Peyer's patch (tissue), 4 donors: ENCODE measurements around the gene RAB17. TPM values are rescaled to one million over a fixed set of nuclear protein-coding genes. Genes with fewer than 3 reads are reported as not detected.

Source experiments
- DNase-seq, 3 donors: peaks; one replicate each; pipeline ENCODE4 v3.0.0-alpha.2; 2017 to 2019
- H3K27ac ChIP-seq, 4 donors: fragments of 200-600 bp; sonication (generic); one replicate each; pipeline ENCODE4 v1.5.1; 2016 to 2019
- H3K27me3 ChIP-seq, 2 donors: fragments of 200-600 bp; sonication (generic); one replicate each; pipeline ENCODE4 v1.5.1; 2019
- H3K36me3 ChIP-seq, 3 donors: fragments of 200-600 bp; sonication (generic); one replicate each; pipeline ENCODE4 v1.5.1; 2016 to 2019
- H3K4me1 ChIP-seq, 4 donors: fragments of 200-600 bp; sonication (generic); one replicate each; pipeline ENCODE4 v1.5.1; 2016 to 2019
- H3K4me3 ChIP-seq, 4 donors: fragments of 200-600 bp; sonication (generic); 1 replicate in 3 of 4; 2 replicates in 1 of 4; pipeline ENCODE4 v1.5.1; 2016 to 2019; ENCODE audit warnings: mild to moderate bottlenecking in 1 of 4
- H3K9me3 ChIP-seq, 4 donors: fragments of 200-600 bp; sonication (generic); one replicate each; pipeline ENCODE4 v1.5.1; 2016 to 2019; ENCODE audit warnings: mild to moderate bottlenecking in 1 of 4
- CTCF ChIP-seq, 6 experiments: fragments of 450-650 bp in 4 of 6; fragments of 200-600 bp in 2 of 6; sonication (generic) in 1 of 6; IDR thresholded peaks; one replicate each; pipeline ENCODE4 v1.5.1; 2017 to 2019; ENCODE audit warnings: antibody characterized with exemption in 6 of 6, mild to moderate bottlenecking in 3 of 6, moderate library complexity in 1 of 6
- POLR2A ChIP-seq, 2 donors: fragments of 450-650 bp; IDR thresholded peaks; one replicate each; pipeline ENCODE4 v1.5.1; 2017; ENCODE audit warnings: antibody characterized with exemption in 2 of 2, mild to moderate bottlenecking in 2 of 2, moderate library complexity in 2 of 2
- total RNA-seq, 4 donors: library from RNA; depleted of rRNA; stranded (reverse); fragments of >200 nt; gene quantifications; one replicate each; pipeline ENCODE4 v1.1.0, GENCODE V29; 2016

The RAB17 gene
- total RNA-seq, 4 donors from 2014 or later = 66.0 to 244 (median 219) TPM

GRCh38 chr2:237539681-237540080 lies 50.9 kb downstream of the RAB17 start:
- no peak for TF ChIP-seq POLR2A (IDR thresholded peaks at IDR 0.05)
- no peak for TF ChIP-seq CTCF (IDR thresholded peaks at IDR 0.05)
- no peaks in the 10 kb centered on the region for H3K36me3 ChIP-seq
- H3K27me3 ChIP-seq = no peaks in the 10 kb centered on the region
- DNase-seq = no peak
- H3K9me3 ChIP-seq = no peaks in the 10 kb centered on the region
- no peak overlapping the region for H3K27ac ChIP-seq
- H3K4me1 ChIP-seq = peaks cover 0 to 20% (median 0%) of the 10 kb centered on the region in 4 donors
- H3K4me3 ChIP-seq = no peak overlapping the region

GRCh38 chr2:237538901-237539300 lies 51.6 kb downstream of the RAB17 start:
- Histone ChIP-seq H3K36me3 (no peaks in the 10 kb centered on the region), H3K27ac (no peak overlapping the region), H3K4me3 (no peak overlapping the region), H3K27me3 (no peaks in the 10 kb centered on the region), H3K9me3 (no peaks in the 10 kb centered on the region), H3K4me1 (peaks cover 0 to 20% (median 0%) of the 10 kb centered on the region in 4 donors)
- DNase-seq = no peak
- no peak for TF ChIP-seq POLR2A (IDR thresholded peaks at IDR 0.05)
- TF ChIP-seq CTCF (IDR thresholded peaks at IDR 0.05) = no peak

GRCh38 chr2:237538001-237538720 lies 52.4 kb downstream of the RAB17 start:
- Histone ChIP-seq H3K9me3 (no peaks in the 10 kb centered on the region), H3K27ac (no peak overlapping the region), H3K4me3 (no peak overlapping the region), H3K27me3 (no peaks in the 10 kb centered on the region), H3K4me1 (peaks cover 0 to 20% (median 0%) of the 10 kb centered on the region in 4 donors), H3K36me3 (no peaks in the 10 kb centered on the region)
- no peak for DNase-seq
- TF ChIP-seq POLR2A (IDR thresholded peaks at IDR 0.05) (no peak), CTCF (IDR thresholded peaks at IDR 0.05) (no peak)

GRCh38 chr2:237536617-237537016 lies 53.9 kb downstream of the RAB17 start:
- Histone ChIP-seq H3K4me1 (peaks cover 0 to 16% (median 0%) of the 10 kb centered on the region in 4 donors), H3K27ac (no peak overlapping the region), H3K36me3 (no peaks in the 10 kb centered on the region), H3K9me3 (no peaks in the 10 kb centered on the region), H3K4me3 (no peak overlapping the region), H3K27me3 (no peaks in the 10 kb centered on the region)
- no peak for TF ChIP-seq CTCF (IDR thresholded peaks at IDR 0.05)
- TF ChIP-seq POLR2A (IDR thresholded peaks at IDR 0.05) = no peak
- DNase-seq = no peak

- H3K27ac ChIP-seq = no peak overlapping the region
- no peaks in the 10 kb centered on the region for H3K27me3 ChIP-seq
- no peak for DNase-seq
- no peaks in the 10 kb centered on the region for H3K36me3 ChIP-seq
- H3K4me1 ChIP-seq = peaks cover 0 to 10% (median 0%) of the 10 kb centered on the region in 4 donors
- H3K4me3 ChIP-seq = no peak overlapping the region
- H3K9me3 ChIP-seq = no peaks in the 10 kb centered on the region
- TF ChIP-seq POLR2A (IDR thresholded peaks at IDR 0.05) = no peak
- TF ChIP-seq CTCF (IDR thresholded peaks at IDR 0.05) = no peak
Measured at GRCh38 chr2:237536083-237536415, 54.5 kb downstream of the RAB17 start.
